Right ventricle myocardium superior (tissue), 1 donor: ENCODE data around the gene APP. TPM values are rescaled to one million over a fixed set of nuclear protein-coding genes. Genes with fewer than 3 reads are reported as not detected.
"Not testable (repeated sequence)": the region's sequence is repeated elsewhere in the genome, so short reads cannot be mapped to it uniquely, and the experiment has no call there.

ENCODE experiments used
- ATAC-seq: fragments of 200-7000 bp; cut with Tn5 transposase; one replicate; pipeline ENCODE4 v1.9.1; 2020; ENCODE audit warnings: mild to moderate bottlenecking; ENCODE audit not compliant: poor library complexity
- DNase-seq: peaks from one replicate; pipeline ENCODE4 v3.0.0-alpha.2; 2020
- intact Hi-C: fragments of 100-400 bp; cut with DNase I; formaldehyde crosslinking; loops from one replicate; pipeline ENCODE4 v1.11.2; 2022
- total RNA-seq: library from RNA; stranded (reverse); fragmentation: NEBNext Ultra II Directional; extraction: Animal tissue kit (Norgen Biotek cat#: 25700); gene quantifications from one replicate; pipeline ENCODE4 v1.2.1, GENCODE V29; 2021
- donor health status: DM: no; HTN: yes; CAD: no; lungs with severe emphysema.

Gene APP
- total RNA-seq, 1 donor from 2014 or later = 292 TPM

GRCh38 chr21:26087223-26087918, 83.2 kb downstream of the APP start:
- ATAC-seq = no peak
- intact Hi-C loops = no loop called here
- no peak for DNase-seq

GRCh38 chr21:26085882-26086281, 84.7 kb downstream of the APP start:
- intact Hi-C loops = no loop called here
- no peak for ATAC-seq
- no peak for DNase-seq

GRCh38 chr21:26085127-26085526, 85.4 kb downstream of the APP start:
- intact Hi-C loops = no loop called here
- ATAC-seq (no peak), DNase-seq (no peak)

- intact Hi-C loops = no loop called here
- DNase-seq = no peak
- ATAC-seq = no peak
Observed at GRCh38 chr21:26082549-26082948, 88.0 kb downstream of the APP start.

- DNase-seq, intact Hi-C loops, ATAC-seq: not testable (repeated sequence)
Observed at GRCh38 chr21:26081175-26081760, 89.3 kb downstream of the APP start.

GRCh38 chr21:26080211-26080610, 90.4 kb downstream of the APP start:
- DNase-seq = no peak
- intact Hi-C loops = no loop called here
- ATAC-seq = no peak

- intact Hi-C loops = no loop called here
- no peak for DNase-seq
- ATAC-seq = no peak
Observed at GRCh38 chr21:26079366-26079765, 91.2 kb downstream of the APP start.

- ATAC-seq (peak; percentile 46), DNase-seq (no peak)
- intact Hi-C loops = no loop called here
Observed at GRCh38 chr21:26077521-26077920, 93.0 kb downstream of the APP start.

GRCh38 chr21:26072666-26073615, 97.6 kb downstream of the APP start:
- no peak for DNase-seq
- intact Hi-C loops = no loop called here
- no peak for ATAC-seq

GRCh38 chr21:26070822-26071425, 99.6 kb downstream of the APP start:
- ATAC-seq (peak; percentile 55), DNase-seq (no peak)
- intact Hi-C loops = no loop called here

- ATAC-seq (no peak), DNase-seq (no peak)
- intact Hi-C loops = no loop called here
Observed at GRCh38 chr21:26070121-26070520, 100.4 kb downstream of the APP start.

GRCh38 chr21:26068776-26069175, 101.8 kb downstream of the APP start:
- no peak for DNase-seq
- intact Hi-C loops = loop anchor here (10.0 kb wide), 1 partner anchor 46 kb away; no protein-coding TSS in a partner anchor
- ATAC-seq = no peak

- intact Hi-C loops = loop anchor here (10.0 kb wide), 1 partner anchor 47 kb away; no protein-coding TSS in a partner anchor
- DNase-seq = no peak
- ATAC-seq = peak; percentile 48
Observed at GRCh38 chr21:26067836-26068594, 102.6 kb downstream of the APP start.

GRCh38 chr21:26064506-26064905, 106.1 kb downstream of the APP start:
- DNase-seq (no peak), ATAC-seq (no peak)
- intact Hi-C loops = loop anchor here (10.0 kb wide), 1 partner anchor 50 kb away; no protein-coding TSS in a partner anchor

GRCh38 chr21:26061437-26061836, 109.1 kb downstream of the APP start:
- intact Hi-C loops = loop anchor here (10.0 kb wide), 1 partner anchor 53 kb away; no protein-coding TSS in a partner anchor
- ATAC-seq (peak; percentile 81), DNase-seq (no peak)

- ATAC-seq (peak; percentile 19), DNase-seq (no peak)
- intact Hi-C loops = loop anchor here (10.0 kb wide), 1 partner anchor 54 kb away; no protein-coding TSS in a partner anchor
Observed at GRCh38 chr21:26060335-26061115, 110.0 kb downstream of the APP start.

- DNase-seq (no peak), ATAC-seq (no peak)
- intact Hi-C loops = no loop called here
Observed at GRCh38 chr21:26057477-26058170, 112.9 kb downstream of the APP start.
